Right ventricle myocardium inferior (tissue), 1 donor: ENCODE results near the gene EEFSEC. TPM values are rescaled to one million over a fixed set of nuclear protein-coding genes. Genes with fewer than 3 reads are reported as not detected.

Experiments used
- ATAC-seq: fragments of 200-7000 bp; cut with Tn5 transposase; one replicate; pipeline ENCODE4 v1.9.1; 2020; ENCODE audit warnings: mild to moderate bottlenecking, moderate library complexity
- DNase-seq: peaks from one replicate; pipeline ENCODE4 v3.0.0; 2021; ENCODE audit errors: missing footprints
- intact Hi-C: fragments of 100-400 bp; cut with DNase I; formaldehyde crosslinking; loops from one replicate; pipeline ENCODE4 v1.11.0; 2022
- total RNA-seq: library from RNA; stranded (reverse); fragmentation: NEBNext Ultra II Directional; extraction: Animal tissue kit (Norgen Biotek cat#: 25700); gene quantifications from one replicate; pipeline ENCODE4 v1.2.1, GENCODE V29; 2021
- donor health status: DM: no; HTN: yes; CAD: no; lungs with severe emphysema.

Gene EEFSEC
- total RNA-seq, 1 donor from 2014 or later, result 19.4 TPM

DNA sequence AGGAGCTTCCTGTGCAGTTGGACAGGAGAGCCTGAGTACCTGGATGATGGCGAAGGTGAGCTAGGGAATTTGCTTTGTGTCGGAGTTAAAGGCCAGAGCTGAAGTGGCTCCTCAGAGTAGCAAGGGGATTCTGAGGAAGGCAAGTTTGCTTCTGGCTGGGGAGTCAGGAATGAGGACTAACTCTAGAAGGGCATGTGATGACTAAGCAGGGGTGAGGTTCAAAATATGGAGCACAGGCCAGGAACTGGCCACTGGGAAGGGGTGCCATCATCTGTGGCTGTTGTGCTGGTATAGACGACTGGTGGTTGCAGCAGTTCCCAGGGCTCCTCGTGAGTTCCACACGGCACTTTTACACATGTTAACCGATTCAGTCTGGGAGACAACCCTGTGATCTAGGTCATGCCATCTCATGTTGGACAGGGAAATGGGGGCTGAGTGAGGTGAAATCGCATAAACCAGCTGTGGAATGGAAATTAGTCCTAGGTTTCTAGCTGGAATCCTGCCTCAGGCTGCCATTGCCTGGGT is 100.8 kb downstream of the EEFSEC start:
- DNase-seq (no peak), ATAC-seq (no peak)
- intact Hi-C loops, result no loop called here

DNA sequence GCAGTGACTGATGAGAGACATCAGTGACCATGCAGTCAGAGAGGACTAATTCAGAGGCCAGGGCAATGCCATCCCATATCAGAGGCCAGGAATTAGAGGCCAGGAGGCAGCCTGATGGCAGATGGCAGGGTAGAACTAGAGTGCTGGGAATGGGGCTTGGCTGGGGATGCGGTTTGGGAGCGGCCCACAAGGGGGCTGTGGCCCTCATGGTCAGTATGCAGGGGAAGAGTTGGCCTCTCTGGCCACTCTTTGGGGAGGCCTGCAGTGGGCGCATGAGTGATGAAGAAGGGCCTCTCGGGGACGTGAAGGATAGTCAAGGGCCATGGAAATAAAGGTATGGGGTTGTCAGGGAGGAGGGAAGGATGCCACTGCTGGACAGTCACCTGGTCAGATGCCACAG is 101.7 kb downstream of the EEFSEC start:
- intact Hi-C loops, result no loop called here
- ATAC-seq (no peak), DNase-seq (no peak)

DNA sequence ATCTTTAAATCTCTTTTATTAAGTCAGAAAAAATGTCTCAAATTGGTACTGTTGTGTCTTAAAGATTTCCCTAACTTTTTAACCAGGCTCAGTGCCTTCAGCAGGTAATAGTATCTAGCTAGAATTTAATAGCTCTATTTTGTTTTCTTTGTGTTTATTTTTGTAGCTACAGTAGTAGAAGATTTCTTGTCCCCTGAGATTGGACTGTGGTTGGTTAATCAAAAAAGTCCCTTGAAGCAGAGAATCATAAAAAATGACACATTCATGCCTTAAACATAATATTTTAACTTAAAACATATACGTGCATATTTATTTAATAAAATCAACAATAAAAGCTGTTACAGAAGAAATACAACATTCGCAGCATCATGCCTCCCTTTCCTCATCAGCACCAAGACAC is 102.8 kb downstream of the EEFSEC start:
- DNase-seq (no peak), ATAC-seq (no peak)
- intact Hi-C loops, result no loop called here

DNA sequence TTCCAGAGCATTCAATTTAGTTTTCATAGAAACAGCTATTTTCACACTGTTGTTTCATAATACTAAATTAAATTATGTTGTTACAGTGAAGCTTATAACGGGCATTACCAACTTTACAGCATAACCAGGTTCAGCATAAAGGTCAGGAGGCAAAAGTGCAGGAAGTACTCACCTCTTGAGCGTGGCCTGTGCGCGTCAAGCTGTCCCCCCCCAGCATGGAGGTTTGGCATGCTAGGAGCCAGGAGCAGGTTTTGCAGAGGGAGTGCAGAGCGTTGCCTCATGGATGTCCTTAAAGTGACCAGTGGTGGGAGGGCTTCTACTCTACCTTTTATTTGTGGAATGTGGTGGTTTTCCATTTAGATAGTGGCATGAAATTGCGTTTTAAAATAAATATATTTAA is 104.4 kb downstream of the EEFSEC start:
- no peak for ATAC-seq
- no peak for DNase-seq
- intact Hi-C loops, result no loop called here

DNA sequence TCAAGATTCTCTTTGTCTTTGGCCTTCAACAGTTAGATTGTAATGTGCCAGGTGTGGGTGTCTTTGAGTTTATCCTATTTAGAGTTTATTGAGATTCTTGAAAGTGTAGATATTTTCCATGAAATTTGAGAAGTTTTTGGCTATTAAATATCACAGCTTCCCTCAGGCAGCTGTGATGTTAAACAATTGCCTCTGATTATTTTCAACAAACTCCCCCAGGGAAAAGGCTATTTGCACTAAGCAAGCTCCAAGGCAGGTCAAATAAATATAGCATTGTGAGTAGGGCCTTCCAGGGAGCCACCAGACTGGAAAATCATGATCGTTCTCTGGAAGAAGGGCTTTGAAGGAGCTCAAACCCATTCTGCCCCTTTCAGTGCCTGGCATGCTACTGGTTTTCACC is 107.0 kb downstream of the EEFSEC start:
- DNase-seq, result no peak
- ATAC-seq, result no peak
- intact Hi-C loops, result no loop called here

DNA sequence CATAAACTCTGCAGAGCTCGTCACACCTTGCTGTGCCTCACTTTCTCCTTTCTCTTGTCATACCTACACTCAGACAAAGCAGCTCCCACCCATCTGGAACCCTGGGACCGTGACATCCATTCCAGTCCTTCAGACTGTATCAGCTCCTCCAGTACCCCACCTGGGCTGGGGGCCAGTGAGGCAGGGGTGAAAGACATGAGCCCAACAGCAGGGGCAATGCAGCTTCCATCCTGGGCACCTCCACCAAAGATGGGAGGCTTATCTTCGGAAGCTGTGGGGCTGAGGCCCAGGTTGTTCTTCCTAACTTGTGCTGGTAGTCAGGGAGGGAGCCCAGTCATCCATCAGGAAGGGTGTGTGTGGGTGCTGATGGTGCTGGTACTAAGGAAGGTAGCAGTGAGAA is 109.2 kb downstream of the EEFSEC start:
- no peak for ATAC-seq
- intact Hi-C loops, result no loop called here
- DNase-seq, result no peak

DNA sequence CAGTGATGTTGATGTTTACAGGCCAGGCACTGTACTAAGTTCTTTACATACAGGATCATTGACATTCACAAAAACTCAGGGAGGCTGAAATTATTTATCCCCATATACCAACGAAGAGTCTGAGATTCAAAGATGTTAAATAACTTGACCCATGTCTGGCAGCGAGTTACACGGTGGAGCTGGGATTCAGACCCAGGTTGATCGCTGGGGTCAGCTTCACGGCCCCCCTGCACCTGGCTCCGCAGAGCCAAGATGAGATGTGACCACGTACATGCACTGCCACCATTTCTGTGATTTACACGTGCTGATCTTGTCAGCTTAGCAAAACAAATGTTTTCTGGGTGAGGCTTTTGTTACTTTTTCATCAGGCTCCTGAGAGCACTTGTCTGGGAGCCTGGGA is 109.8 kb downstream of the EEFSEC start:
- intact Hi-C loops, result no loop called here
- ATAC-seq, result no peak
- no peak for DNase-seq

DNA sequence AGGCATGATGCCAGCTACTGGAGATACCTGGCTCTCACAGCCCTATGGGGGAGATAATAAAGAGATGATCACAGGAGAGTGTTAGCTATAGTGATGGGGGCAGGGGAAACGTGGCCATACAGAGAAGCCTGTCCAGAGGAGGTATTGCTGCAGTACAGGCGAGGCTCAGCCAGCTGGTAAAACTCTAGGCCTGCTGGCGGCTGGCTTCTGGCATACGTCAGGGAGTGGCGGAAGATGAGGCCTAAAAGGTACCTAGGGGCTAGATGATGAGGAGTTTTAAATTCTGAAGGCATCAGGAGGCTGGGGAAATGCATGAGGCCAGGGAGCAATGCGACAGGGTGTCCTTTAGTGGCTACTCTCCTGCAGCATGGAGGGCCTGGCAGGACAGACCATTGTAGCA is 110.7 kb downstream of the EEFSEC start:
- ATAC-seq, result no peak
- intact Hi-C loops, result no loop called here
- DNase-seq, result no peak

DNA sequence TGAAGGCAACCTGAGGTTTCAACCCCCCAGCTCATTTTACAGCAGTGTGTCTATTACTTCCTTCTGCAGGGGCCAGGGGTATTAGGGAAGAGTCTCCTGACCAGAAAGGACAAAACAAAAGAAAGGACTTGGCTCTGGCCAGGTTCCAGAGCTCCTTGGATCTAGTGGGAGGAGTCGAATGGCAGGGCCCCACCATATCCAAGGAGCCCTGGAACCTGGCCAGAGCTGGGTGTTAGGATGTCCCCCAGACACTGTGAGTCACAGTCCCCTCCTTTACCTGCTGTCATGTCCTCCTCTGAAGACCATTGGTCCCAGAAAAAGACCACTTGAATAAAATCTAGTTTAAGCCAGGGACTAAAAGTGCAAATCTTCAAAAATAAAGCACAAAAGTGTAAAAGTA is 113.2 kb downstream of the EEFSEC start:
- no peak for ATAC-seq
- intact Hi-C loops, result no loop called here
- DNase-seq, result no peak

DNA sequence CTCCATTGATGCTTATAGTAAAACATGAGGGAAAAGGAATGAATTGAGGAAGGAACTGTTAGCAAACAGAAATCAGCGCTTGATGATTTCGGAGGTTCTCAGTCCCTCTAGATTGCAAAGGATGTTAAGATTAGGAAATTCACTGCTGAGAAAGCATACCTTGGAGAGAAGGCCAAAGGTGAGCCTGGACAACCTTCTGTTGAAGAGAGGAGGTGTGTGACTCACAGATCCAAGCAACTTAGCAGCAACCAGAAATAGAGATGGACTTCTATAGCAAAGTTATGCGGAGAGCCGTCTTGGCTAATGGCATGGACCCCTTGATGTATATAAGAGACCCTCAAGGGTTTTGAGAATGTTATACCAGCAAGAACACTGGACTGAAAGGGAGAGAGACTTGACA is 114.3 kb downstream of the EEFSEC start:
- ATAC-seq, result no peak
- intact Hi-C loops, result no loop called here

DNA sequence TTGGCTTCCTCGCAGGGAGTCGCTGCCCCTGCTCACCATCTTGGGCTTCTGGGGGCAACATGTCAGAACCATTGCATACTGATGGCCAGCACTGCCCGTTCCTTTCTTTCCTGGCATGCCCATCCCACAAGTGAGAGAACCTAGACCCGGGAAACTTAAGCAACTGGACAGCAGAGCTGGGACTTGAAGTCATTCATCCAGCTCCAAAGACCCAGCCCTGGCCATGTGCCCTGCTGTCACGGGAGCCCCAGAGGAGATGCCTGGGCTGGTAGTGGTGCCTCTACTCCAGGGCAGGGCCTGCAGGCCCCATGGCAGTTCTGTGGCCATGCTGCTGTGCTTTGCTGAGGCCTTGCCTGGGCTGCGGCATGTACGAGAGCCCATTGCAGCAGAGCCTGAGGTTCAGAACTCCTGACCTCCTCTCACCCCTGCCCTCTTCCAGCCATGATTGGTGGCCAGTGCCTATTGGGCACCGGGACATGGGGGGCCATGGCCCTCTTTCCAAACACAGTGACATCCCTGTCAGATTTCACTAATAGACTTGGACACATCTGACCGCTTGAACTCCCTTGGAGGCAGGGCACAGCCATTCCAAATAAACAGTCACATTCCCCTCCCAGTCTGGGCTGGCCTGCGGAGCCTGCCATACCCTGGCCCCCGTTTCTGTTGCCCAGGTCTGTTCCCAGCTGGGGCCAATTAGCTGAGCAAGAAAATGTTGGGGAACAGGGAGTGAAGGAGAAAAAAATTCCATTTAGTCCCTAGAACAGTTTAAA is 115.9 kb downstream of the EEFSEC start:
- ATAC-seq, result no peak
- intact Hi-C loops, result no loop called here
- DNase-seq, result no peak

More for the DNA sequence above, 114.3 kb downstream of the EEFSEC start:
- DNase-seq, result no peak

DNA sequence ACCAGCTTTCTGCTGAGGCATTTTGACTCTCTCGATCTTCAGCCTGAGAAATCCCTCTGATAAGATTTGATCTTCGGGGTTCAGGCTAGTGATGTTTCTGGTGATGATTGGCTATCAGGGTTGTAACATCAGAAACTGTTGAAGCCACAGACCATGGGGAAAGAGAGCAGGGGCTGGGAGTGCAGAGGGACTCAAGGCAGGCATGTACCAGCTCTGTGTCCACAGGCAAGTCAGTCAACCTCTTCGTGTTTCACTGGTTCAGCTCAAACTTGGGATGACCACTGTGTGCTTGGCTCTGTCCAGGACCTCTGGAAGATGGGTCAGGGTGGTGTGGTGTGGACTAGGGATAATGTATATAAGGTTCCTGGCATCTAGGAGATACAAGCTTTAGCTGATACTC is 116.5 kb downstream of the EEFSEC start:
- no peak for ATAC-seq
- no peak for DNase-seq
- intact Hi-C loops, result loop anchor here (5.0 kb wide), 1 partner anchor 32 kb away; no protein-coding TSS in a partner anchor

DNA sequence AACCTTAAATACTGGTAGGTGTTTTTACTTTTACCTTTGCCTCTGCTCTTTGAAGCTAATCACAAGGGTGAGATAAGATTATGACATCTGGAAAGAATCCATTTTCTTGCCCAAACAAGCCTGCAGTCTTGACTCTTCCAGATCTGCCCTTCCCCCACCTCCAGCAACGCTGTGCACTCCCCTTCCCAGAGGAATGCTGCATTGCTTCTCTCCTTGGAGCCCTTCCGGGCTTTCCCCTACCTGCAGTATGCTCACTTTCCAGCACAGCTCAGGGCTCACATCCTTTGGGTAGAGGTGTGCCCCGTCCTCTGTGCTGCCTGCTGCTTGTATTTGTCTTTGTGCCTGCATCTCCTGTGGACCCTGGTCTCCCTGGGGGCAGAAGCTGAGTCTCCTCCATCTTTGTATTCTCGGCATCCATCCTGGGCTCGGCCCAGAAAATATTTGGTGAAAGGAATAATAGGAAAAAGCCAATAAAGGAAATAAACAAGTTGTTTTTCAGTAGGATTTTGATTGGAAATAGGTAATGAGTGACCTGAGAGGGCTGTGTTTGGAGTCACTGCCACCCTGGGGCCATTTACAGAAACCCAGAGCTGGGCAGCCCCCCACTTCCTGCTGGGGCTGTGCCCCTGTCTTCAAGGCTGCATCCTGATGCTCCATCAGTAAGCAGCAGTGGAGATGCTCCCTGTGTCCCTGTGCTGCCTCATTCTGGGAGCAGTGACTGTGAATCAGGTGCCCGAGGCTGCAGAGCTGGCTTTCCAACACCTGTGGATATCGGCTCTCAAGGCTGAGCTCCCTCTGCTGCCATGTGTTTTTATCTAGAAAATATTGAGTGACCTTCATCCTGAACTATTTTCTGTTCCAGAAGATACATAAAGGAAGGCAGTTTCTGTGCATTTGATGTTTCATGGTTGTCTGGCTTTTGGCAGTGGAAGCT is 117.5 kb downstream of the EEFSEC start:
- DNase-seq (no peak), ATAC-seq (no peak)
- intact Hi-C loops, result loop anchor here (5.0 kb wide), 1 partner anchor 34 kb away; no protein-coding TSS in a partner anchor

DNA sequence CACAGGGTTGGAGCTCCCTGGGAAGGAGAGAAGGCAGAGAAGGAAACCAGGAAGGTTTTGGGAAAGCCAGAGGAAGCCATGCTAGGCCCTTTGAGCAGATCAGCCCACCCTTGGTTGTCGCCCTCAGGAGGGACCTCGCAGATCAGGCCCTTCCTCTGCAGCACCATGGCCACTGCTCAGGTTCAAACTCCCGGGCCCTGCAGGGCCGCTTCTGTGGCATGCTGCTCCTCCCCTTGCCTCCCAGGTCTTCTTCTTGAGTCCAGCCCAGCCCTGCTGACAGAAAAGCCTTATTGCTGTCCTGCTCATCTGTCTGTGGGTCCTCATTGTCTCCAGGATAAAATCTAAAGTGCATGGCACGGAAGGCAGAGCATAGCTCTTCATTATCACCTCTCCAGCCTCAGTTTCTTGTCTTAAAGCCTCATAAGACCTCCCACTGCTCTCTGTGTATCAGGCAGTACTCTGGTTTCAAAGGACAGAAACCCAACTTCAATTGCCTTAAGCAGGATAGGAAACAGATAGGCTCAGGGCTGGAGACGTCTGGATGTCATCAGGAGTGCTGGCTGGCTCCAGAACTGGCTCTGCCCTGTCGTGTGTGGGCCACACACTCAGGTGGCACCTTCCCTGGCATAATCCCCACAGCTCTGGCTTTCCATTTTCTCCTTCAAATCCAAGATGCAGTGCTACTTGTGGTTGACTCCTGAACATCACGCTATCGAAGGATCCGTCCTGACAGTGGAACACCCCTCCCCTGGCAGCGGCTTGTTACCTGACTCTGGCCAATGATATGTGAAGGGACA is 118.5 kb downstream of the EEFSEC start:
- DNase-seq (no peak), ATAC-seq (no peak)
- intact Hi-C loops, result loop anchor here (5.0 kb wide), 1 partner anchor 34 kb away; no protein-coding TSS in a partner anchor

DNA sequence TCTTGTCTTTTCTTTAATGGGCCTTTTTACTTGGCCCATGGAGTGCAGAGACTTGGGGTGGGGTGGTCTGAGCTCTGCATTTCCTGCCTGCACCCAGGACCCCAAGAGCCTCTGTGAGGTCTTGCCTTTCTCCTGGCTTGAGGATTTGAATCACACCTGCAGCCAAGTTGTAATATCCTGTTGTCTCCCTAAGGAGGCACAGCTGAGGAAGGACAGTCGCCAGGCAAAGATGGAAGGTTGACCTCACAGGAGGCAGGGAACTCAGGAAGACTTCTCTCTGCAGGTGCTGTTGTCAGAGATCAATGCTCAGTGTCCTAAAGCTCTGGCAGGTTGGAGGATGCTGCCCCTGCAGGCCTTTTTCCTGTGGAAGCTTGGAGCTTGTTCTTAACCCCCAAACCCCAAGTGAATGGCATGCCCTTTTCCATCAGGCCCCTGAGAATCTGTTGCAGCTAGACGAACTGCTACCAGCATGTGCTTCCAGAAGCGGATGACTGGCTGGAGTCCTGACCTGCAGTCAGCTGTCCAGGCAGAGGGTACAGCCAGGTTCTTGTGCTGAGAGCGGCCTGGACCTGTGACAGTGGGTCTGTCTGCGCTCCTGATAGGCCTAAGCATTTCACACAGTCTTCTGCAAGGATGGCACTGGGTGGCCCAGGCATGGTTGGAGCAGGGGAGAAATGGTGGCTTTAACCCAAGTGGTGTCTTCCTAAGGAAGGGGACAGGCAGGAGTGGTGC is 120.0 kb downstream of the EEFSEC start:
- intact Hi-C loops, result loop anchor here (5.0 kb wide), 1 partner anchor 36 kb away; no protein-coding TSS in a partner anchor
- ATAC-seq (peak; percentile 85), DNase-seq (no peak)

DNA sequence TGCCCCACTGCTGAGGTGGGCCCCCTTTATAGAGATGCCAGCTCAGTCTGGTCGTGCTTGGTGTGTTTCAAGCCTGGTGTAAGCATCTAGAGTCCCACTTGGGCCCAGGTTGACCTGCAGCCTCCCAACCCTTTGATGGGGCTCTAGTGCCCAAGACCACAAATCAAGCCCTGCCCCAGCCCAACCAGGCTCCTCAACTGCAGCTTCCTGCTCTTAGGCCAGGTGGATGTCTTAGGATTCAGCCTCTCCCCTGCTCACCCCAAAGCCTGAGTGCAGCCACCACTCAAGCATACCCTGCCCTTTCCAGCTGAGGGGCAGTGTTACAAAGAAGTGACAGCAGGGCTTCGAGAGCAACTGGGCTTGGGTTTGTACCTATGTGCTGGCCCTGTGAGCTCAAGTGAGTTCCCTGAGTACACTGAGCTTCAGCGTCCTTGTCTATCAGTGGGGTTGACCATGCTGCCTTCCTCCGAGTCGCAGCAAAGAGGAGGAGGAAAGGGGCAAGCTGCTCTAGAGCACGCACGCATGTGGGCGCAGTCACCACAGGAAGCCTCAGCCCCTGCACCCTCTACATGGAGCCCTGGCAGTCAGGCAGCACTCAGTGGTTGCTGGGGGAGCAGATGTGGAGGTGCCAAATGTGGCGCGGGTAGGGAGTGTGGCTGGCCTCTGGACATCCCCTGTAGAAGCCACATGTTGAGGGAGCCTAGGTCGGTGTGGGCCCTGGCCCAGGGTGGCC is 120.7 kb downstream of the EEFSEC start:
- DNase-seq (no peak), ATAC-seq (no peak)
- intact Hi-C loops, result loop anchor here (5.0 kb wide), 1 partner anchor 37 kb away; no protein-coding TSS in a partner anchor

DNA sequence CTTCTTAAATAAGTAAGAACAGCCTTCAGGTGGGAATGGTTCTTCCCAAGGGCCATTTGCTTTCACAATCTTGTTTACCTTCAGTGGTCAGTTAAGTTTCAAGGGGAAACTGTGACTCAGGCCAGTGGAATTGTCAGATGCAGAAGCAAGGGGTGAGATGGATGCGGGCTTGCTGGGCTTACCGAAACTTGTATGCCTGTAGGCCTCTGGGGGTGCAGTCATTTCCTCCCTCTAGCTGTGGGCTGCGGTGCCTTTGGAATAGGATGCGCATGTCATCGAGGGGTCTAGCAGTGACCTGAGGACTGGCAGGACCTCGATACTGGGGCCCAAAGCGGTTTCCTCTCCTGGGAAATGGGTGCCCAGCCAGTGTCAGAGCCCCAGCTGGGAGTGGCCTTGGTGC is 121.6 kb downstream of the EEFSEC start:
- DNase-seq, result no peak
- intact Hi-C loops, result loop anchor here (5.0 kb wide), 1 partner anchor 38 kb away; no protein-coding TSS in a partner anchor
- ATAC-seq, result no peak
